ENCODE measurements around the gene MFSD6. TPM values are rescaled to one million over a fixed set of nuclear protein-coding genes. Genes with fewer than 3 reads are reported as not detected.

MFSD6 gene
- polyA plus RNA-seq, 1 experiment = 14.4 TPM

GRCh38 chr2:190459881-190460280, 51.7 kb downstream of the MFSD6 start:
- no peak for DNase-seq (ENCODE audit: low read depth)
- H3K27me3 ChIP-seq (ENCODE audit: control insufficient read depth, insufficient read depth, low read length) = no peaks in the 10 kb centered on the region
- H3K36me3 ChIP-seq (ENCODE audit: control insufficient read depth, insufficient read depth, low read length) = no peaks in the 10 kb centered on the region
- no peak overlapping the region for H3K4me3 ChIP-seq (ENCODE audit: low read depth, low read length)
- TF ChIP-seq, protein P1, sequence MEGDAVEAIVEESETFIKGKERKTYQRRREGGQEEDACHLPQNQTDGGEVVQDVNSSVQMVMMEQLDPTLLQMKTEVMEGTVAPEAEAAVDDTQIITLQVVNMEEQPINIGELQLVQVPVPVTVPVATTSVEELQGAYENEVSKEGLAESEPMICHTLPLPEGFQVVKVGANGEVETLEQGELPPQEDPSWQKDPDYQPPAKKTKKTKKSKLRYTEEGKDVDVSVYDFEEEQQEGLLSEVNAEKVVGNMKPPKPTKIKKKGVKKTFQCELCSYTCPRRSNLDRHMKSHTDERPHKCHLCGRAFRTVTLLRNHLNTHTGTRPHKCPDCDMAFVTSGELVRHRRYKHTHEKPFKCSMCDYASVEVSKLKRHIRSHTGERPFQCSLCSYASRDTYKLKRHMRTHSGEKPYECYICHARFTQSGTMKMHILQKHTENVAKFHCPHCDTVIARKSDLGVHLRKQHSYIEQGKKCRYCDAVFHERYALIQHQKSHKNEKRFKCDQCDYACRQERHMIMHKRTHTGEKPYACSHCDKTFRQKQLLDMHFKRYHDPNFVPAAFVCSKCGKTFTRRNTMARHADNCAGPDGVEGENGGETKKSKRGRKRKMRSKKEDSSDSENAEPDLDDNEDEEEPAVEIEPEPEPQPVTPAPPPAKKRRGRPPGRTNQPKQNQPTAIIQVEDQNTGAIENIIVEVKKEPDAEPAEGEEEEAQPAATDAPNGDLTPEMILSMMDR (IDR thresholded peaks at IDR 0.05; ENCODE audit: insufficient read depth, low read depth, low read length) = no peak
- ChIA-PET POLR2A (no interaction called here), CTCF (no interaction called here)

- H3K36me3 ChIP-seq (ENCODE audit: control insufficient read depth, insufficient read depth, low read length) = no peaks in the 10 kb centered on the region
- TF ChIP-seq, protein P1 (IDR thresholded peaks at IDR 0.05; ENCODE audit: insufficient read depth, low read depth, low read length) = no peak
- ChIA-PET CTCF (no interaction called here), POLR2A (no interaction called here)
- no peaks in the 10 kb centered on the region for H3K27me3 ChIP-seq (ENCODE audit: control insufficient read depth, insufficient read depth, low read length)
- H3K4me3 ChIP-seq (ENCODE audit: low read depth, low read length) = no peak overlapping the region
- no peak for DNase-seq (ENCODE audit: low read depth)
Observed at GRCh38 chr2:190460487-190460886, 52.3 kb downstream of the MFSD6 start.

DNA sequence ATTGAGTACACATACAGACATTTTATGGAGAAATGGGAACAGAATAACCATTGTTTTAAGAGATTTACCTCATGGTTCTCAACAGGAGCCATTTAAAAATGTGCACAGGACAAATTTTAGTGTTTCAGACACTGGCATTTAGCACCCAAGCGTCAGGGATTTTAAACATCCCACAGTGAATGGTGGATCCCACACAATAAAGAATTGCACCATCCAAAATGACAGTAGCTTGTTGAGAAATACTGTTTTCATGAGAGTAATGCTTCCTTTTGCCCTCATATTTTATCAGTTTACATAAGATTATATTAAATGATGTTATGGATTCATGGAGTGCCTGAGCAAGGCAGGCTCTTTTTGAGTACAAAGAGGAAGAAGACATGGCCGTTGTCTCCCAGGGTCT, 54.0 kb downstream of the MFSD6 start:
- POLR2A ChIA-PET = no interaction called here

DNA sequence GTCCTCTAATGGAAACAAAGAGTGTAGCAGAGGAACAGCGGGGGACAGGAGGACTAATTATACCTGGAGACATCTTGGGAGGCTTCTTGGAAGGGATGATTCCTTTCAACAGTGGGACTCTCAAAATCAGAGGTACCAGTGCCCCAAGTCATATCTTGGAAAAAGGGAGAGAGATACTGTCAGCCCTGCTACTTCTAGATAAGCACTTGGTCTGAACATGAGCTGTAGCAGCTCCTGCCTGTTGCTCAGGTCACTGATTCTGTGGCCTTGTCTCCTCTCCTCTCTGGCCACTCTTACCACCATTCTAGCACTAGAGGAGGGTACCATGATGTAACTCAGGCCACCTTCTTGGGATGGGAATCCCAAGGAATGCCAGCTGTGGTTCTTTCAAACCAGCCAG, 54.5 kb downstream of the MFSD6 start:
- DNase-seq (ENCODE audit: low read depth) = no peak

More for the DNA sequence above, 54.0 kb downstream of the MFSD6 start:
- DNase-seq (ENCODE audit: low read depth) = no peak
- no peak overlapping the region for H3K4me3 ChIP-seq (ENCODE audit: low read depth, low read length)
- no peaks in the 10 kb centered on the region for H3K36me3 ChIP-seq (ENCODE audit: control insufficient read depth, insufficient read depth, low read length)
- CTCF ChIA-PET = no interaction called here
- H3K27me3 ChIP-seq (ENCODE audit: control insufficient read depth, insufficient read depth, low read length) = no peaks in the 10 kb centered on the region
- TF ChIP-seq, protein P1 (IDR thresholded peaks at IDR 0.05; ENCODE audit: insufficient read depth, low read depth, low read length) = no peak

DNA sequence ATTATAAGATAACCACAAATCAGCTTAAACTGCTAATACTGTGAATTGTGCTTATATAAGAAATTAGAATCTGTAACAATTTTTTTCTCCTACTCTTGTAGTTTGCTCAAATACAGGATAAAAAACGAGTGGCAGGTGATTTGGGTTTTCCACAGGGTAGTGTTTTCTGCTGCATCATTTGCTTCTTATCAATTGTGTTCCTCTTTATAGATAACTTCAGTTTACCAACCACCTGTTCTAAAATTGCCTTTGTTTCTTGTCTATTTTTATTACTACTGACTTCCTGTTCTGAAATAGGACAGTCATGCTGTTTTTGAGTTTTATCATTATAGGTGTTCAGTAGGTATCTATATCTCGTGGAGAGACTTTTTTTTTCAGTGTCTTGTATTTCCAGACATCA, 56.9 kb downstream of the MFSD6 start:
- ChIA-PET POLR2A (no interaction called here), CTCF (no interaction called here)
- DNase-seq (ENCODE audit: low read depth) = no peak

More for the DNA sequence above, 54.5 kb downstream of the MFSD6 start:
- Histone ChIP-seq H3K4me3 (ENCODE audit: low read depth, low read length) (no peak overlapping the region), H3K36me3 (ENCODE audit: control insufficient read depth, insufficient read depth, low read length) (no peaks in the 10 kb centered on the region), H3K27me3 (ENCODE audit: control insufficient read depth, insufficient read depth, low read length) (no peaks in the 10 kb centered on the region)
- CTCF ChIA-PET = no interaction called here
- POLR2A ChIA-PET = no interaction called here
- TF ChIP-seq, protein P1 (IDR thresholded peaks at IDR 0.05; ENCODE audit: insufficient read depth, low read depth, low read length) = no peak

More for the DNA sequence above, 56.9 kb downstream of the MFSD6 start:
- H3K36me3 ChIP-seq (ENCODE audit: control insufficient read depth, insufficient read depth, low read length) = no peaks in the 10 kb centered on the region
- TF ChIP-seq, protein P1 (IDR thresholded peaks at IDR 0.05; ENCODE audit: insufficient read depth, low read depth, low read length) = no peak
- H3K27me3 ChIP-seq (ENCODE audit: control insufficient read depth, insufficient read depth, low read length) = no peaks in the 10 kb centered on the region
- H3K4me3 ChIP-seq (ENCODE audit: low read depth, low read length) = no peak overlapping the region

Measured in BJ (cell line).